Chondrocyte (in vitro differentiated cells): ENCODE results near the gene SARNP. TPM values are rescaled to one million over a fixed set of nuclear protein-coding genes. Genes with fewer than 3 reads are reported as not detected.

Experiments used
- DNase-seq: peaks from one replicate; pipeline ENCODE4 v3.0.0; 2021; ENCODE audit warnings: mixed read lengths, low spot score
- H3K27ac Mint-ChIP-seq: one replicate; pipeline ENCODE4 v1.8.0; 2021; ENCODE audit warnings: mild to moderate bottlenecking, moderate library complexity, mixed read lengths; ENCODE audit not compliant: unreplicated experiment
- H3K27me3 Mint-ChIP-seq: 2 replicates; pipeline ENCODE4 v1.8.0; 2021; ENCODE audit warnings: low read depth, mixed read lengths
- H3K36me3 Mint-ChIP-seq: 2 replicates; pipeline ENCODE4 v1.8.0; 2021; ENCODE audit warnings: low read depth, mixed read lengths
- H3K4me1 Mint-ChIP-seq: 2 replicates; pipeline ENCODE4 v1.8.0; 2021; ENCODE audit warnings: low read depth, mild to moderate bottlenecking, mixed read lengths
- H3K4me3 Mint-ChIP-seq: one replicate; pipeline ENCODE4 v1.8.0; 2021; ENCODE audit warnings: mild to moderate bottlenecking, moderate library complexity, mixed read lengths; ENCODE audit not compliant: unreplicated experiment
- H3K9me3 Mint-ChIP-seq: 2 replicates; pipeline ENCODE4 v1.8.0; 2021; ENCODE audit warnings: low read depth, mixed read lengths
- CTCF ChIP-seq: fragments of 200-600 bp; sonication (generic); IDR thresholded peaks from 2 replicates; pipeline ENCODE4 v1.5.0; 2021; ENCODE audit warnings: antibody characterized with exemption, mild to moderate bottlenecking, moderate library complexity
- total RNA-seq: library from RNA; stranded (reverse); gene quantifications from 3 replicates; pipeline ENCODE4 v1.2.1, GENCODE V29; 2021

The SARNP gene
- total RNA-seq, 1 donor from 2014 or later: 54.0 TPM

- Mint-ChIP-seq H3K4me3 (no peak overlapping the region), H3K9me3 (no peaks in the 10 kb centered on the region), H3K27ac (no peak overlapping the region), H3K4me1 (peaks cover 34% of the 10 kb centered on the region), H3K27me3 (no peaks in the 10 kb centered on the region), H3K36me3 (no peaks in the 10 kb centered on the region)
- TF ChIP-seq CTCF: no peak
- DNase-seq: no peak
These were observed 15.5 kb upstream of the SARNP start for GRCh38 chr12:55833056-55833455.

GRCh38 chr12:55831447-55831815 is 13.9 kb upstream of the SARNP start:
- H3K4me3 Mint-ChIP-seq: peak overlapping the region; percentile 51
- no peaks in the 10 kb centered on the region for H3K27me3 Mint-ChIP-seq
- no peak for TF ChIP-seq CTCF
- H3K4me1 Mint-ChIP-seq: peaks cover 50% of the 10 kb centered on the region
- no peaks in the 10 kb centered on the region for H3K9me3 Mint-ChIP-seq
- H3K27ac Mint-ChIP-seq: no peak overlapping the region
- H3K36me3 Mint-ChIP-seq: no peaks in the 10 kb centered on the region
- DNase-seq: no peak

DNA sequence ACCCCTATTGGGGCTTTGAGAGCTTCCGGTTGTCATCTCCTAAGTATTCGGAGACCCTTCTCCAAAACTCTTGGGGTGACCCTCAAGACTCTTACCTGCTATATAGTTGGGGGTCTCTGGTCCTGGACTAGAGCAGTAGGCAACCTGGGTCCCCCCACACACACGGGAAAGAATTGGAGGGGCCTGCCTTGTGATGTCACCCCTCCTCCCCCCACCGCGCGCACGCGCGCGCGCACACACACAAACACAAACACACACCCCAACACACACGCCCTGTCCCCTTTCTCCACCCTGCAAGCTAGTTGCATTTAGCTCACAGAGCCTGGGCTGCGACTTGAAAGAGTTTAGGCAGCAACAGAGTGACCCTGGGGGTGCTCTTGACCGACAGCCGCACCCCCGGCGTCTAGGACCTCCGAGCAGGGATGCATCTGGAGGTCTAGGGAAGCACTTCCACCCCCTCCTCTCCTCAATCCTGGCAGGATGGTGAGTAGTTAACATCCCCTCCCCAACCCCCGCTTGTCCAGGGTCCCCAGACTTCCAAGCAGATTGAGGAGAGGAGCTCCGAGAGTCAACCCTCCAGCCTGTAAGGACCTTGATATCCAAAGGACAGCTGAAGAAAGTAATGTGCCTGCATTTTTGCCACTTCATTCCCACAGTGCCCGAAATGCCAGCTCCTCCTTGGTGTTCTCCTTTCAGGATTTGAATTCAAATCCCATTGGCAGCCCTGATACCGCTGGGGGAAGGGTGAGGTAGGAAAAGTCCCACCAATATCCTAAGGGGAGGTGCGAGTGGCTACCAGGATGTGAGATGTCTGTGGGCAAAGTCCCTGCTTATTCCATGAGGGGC is 13.3 kb upstream of the SARNP start:
- no peaks in the 10 kb centered on the region for H3K27me3 Mint-ChIP-seq
- DNase-seq: no peak
- H3K4me3 Mint-ChIP-seq: peak overlapping the region; percentile 97
- H3K9me3 Mint-ChIP-seq: no peaks in the 10 kb centered on the region
- peak overlapping the region; percentile 98 for H3K27ac Mint-ChIP-seq
- H3K4me1 Mint-ChIP-seq: peaks cover 56% of the 10 kb centered on the region
- no peaks in the 10 kb centered on the region for H3K36me3 Mint-ChIP-seq
- TF ChIP-seq CTCF: peak; percentile 6

GRCh38 chr12:55829967-55830600 is 12.6 kb upstream of the SARNP start:
- Mint-ChIP-seq H3K4me1 (peaks cover 61% of the 10 kb centered on the region), H3K27me3 (no peaks in the 10 kb centered on the region), H3K9me3 (no peaks in the 10 kb centered on the region), H3K27ac (peak overlapping the region; percentile 98), H3K4me3 (peak overlapping the region; percentile 97), H3K36me3 (no peaks in the 10 kb centered on the region)
- DNase-seq: no peak
- TF ChIP-seq CTCF: no peak

- no peak for DNase-seq
- Mint-ChIP-seq H3K36me3 (no peaks in the 10 kb centered on the region), H3K4me1 (peaks cover 68% of the 10 kb centered on the region), H3K27ac (no peak overlapping the region), H3K27me3 (no peaks in the 10 kb centered on the region), H3K9me3 (no peaks in the 10 kb centered on the region), H3K4me3 (peak overlapping the region; percentile 97)
- no peak for TF ChIP-seq CTCF
These were observed 10.8 kb upstream of the SARNP start for GRCh38 chr12:55828357-55828756.
